ENCODE data around the gene B3GNT8.
"Not testable (repeated sequence)": the region's sequence is repeated elsewhere in the genome, so short reads cannot be mapped to it uniquely, and the experiment has no call there.

DNA sequence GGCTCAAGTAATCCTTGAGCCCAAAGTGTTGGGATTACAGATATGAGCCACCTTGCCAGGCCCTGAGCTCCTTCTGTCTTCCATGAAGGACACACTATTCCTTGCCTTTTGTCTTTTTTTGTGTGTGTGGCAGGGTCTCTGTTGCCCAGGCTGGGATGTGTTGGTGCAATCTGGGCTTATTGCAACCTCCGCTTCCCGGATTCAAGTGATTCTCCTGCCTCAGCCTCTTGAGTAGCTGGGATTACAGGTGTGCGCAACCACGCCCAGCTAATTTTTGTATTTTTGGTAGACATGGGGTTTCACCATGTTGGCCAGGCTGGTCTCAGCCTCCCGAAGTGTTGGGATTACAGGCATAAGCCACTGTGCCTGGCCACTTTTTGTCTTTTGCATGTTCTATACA, 18.3 kb downstream of the B3GNT8 start:
- TF ChIP-seq, protein P1, sequence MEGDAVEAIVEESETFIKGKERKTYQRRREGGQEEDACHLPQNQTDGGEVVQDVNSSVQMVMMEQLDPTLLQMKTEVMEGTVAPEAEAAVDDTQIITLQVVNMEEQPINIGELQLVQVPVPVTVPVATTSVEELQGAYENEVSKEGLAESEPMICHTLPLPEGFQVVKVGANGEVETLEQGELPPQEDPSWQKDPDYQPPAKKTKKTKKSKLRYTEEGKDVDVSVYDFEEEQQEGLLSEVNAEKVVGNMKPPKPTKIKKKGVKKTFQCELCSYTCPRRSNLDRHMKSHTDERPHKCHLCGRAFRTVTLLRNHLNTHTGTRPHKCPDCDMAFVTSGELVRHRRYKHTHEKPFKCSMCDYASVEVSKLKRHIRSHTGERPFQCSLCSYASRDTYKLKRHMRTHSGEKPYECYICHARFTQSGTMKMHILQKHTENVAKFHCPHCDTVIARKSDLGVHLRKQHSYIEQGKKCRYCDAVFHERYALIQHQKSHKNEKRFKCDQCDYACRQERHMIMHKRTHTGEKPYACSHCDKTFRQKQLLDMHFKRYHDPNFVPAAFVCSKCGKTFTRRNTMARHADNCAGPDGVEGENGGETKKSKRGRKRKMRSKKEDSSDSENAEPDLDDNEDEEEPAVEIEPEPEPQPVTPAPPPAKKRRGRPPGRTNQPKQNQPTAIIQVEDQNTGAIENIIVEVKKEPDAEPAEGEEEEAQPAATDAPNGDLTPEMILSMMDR (IDR thresholded peaks at IDR 0.05), result not testable (repeated sequence)
- TF ChIP-seq GABPA (IDR thresholded peaks at IDR 0.05; ENCODE audit: low read depth); EZH2phosphoT487 (IDR thresholded peaks at IDR 0.05; ENCODE audit: borderline replicate concordance, low read depth); EP300 (IDR thresholded peaks at IDR 0.05; ENCODE audit: borderline replicate concordance in 1 of 2, low read depth in 1 of 2, low read length in 1 of 2); MXI1 (IDR thresholded peaks at IDR 0.05; ENCODE audit: low read depth, low read length); ELF1 (IDR thresholded peaks at IDR 0.05); POLR2AphosphoS5 (IDR thresholded peaks at IDR 0.05; ENCODE audit: low read depth, low read length); JUND (IDR thresholded peaks at IDR 0.05): not testable (repeated sequence)
- TF ChIP-seq, protein P2, sequence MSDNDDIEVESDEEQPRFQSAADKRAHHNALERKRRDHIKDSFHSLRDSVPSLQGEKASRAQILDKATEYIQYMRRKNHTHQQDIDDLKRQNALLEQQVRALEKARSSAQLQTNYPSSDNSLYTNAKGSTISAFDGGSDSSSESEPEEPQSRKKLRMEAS (IDR thresholded peaks at IDR 0.05; ENCODE audit: low read depth), result not testable (repeated sequence)
- TF ChIP-seq, protein P3, sequence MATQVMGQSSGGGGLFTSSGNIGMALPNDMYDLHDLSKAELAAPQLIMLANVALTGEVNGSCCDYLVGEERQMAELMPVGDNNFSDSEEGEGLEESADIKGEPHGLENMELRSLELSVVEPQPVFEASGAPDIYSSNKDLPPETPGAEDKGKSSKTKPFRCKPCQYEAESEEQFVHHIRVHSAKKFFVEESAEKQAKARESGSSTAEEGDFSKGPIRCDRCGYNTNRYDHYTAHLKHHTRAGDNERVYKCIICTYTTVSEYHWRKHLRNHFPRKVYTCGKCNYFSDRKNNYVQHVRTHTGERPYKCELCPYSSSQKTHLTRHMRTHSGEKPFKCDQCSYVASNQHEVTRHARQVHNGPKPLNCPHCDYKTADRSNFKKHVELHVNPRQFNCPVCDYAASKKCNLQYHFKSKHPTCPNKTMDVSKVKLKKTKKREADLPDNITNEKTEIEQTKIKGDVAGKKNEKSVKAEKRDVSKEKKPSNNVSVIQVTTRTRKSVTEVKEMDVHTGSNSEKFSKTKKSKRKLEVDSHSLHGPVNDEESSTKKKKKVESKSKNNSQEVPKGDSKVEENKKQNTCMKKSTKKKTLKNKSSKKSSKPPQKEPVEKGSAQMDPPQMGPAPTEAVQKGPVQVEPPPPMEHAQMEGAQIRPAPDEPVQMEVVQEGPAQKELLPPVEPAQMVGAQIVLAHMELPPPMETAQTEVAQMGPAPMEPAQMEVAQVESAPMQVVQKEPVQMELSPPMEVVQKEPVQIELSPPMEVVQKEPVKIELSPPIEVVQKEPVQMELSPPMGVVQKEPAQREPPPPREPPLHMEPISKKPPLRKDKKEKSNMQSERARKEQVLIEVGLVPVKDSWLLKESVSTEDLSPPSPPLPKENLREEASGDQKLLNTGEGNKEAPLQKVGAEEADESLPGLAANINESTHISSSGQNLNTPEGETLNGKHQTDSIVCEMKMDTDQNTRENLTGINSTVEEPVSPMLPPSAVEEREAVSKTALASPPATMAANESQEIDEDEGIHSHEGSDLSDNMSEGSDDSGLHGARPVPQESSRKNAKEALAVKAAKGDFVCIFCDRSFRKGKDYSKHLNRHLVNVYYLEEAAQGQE (IDR thresholded peaks at IDR 0.05; ENCODE audit: low read depth, low read length), result not testable (repeated sequence)
